ENCODE results near the gene ARHGDIA.

DNA sequence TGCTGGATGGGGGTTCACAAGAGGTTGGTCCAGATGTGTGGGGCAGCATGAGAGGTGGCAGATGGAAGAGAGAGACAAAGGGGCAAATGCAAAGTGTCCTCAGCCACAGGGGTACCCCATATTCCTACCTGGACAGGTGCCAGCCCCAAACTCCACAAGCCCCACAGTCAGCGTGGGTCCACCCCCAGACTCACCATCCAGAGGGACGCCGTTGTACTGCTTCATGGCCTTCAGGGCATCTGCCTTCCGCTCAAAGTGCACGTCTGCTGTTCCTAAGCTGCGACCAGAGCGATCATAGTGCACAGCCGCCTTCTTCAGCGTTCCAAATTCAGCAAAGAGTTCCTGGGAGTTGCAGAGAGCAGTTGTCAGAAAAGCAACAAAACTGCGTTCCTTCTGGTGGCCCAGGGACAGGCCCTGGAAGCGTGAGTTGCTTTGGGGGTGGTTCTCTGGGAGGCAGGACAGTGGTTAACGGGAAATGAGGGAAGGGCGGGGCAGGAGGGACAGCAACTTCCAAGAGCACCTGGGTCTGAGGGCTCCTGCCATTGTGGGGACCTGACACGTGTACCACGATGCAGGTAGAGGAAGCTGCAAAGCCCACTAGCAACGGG, 18.0 kb upstream of the ARHGDIA start:
- TF ChIP-seq POLR2A (IDR thresholded peaks at IDR 0.05; ENCODE audit: control extremely low read depth in 1 of 2, low read depth in 2 of 2, low read length in 2 of 2) (peak in 1 of 2 experiments; percentile 19; a peak in 1 of 3 replicates), EP300 (IDR thresholded peaks at IDR 0.05; ENCODE audit: borderline replicate concordance in 1 of 2, low read depth in 2 of 2, low read length in 2 of 2) (no peak), MAX (IDR thresholded peaks at IDR 0.05) (no peak), CREB1 (IDR thresholded peaks at IDR 0.05) (no peak), TEAD4 (IDR thresholded peaks at IDR 0.05; ENCODE audit: low read depth, low read length) (no peak), SP1 (IDR thresholded peaks at IDR 0.05; ENCODE audit: low read depth, low read length) (no peak), EZH2 (IDR thresholded peaks at IDR 0.05; ENCODE audit: low read depth, low read length, severe bottlenecking) (no peak), HDAC2 (IDR thresholded peaks at IDR 0.05; ENCODE audit: borderline replicate concordance in 1 of 2, low read depth in 2 of 2, low read length in 2 of 2) (no peak), BCL11A (IDR thresholded peaks at IDR 0.05; ENCODE audit: low read depth in 2 of 2, low read length in 2 of 2) (no peak), TAF1 (IDR thresholded peaks at IDR 0.05; ENCODE audit: low read depth, low read length) (no peak), CHD1 (IDR thresholded peaks at IDR 0.05; ENCODE audit: low read depth, low read length) (no peak), POLR2AphosphoS5 (IDR thresholded peaks at IDR 0.05; ENCODE audit: low read depth, low read length) (no peak; the same call in 1 of the 2 replicates)
- TF ChIP-seq, protein P1, sequence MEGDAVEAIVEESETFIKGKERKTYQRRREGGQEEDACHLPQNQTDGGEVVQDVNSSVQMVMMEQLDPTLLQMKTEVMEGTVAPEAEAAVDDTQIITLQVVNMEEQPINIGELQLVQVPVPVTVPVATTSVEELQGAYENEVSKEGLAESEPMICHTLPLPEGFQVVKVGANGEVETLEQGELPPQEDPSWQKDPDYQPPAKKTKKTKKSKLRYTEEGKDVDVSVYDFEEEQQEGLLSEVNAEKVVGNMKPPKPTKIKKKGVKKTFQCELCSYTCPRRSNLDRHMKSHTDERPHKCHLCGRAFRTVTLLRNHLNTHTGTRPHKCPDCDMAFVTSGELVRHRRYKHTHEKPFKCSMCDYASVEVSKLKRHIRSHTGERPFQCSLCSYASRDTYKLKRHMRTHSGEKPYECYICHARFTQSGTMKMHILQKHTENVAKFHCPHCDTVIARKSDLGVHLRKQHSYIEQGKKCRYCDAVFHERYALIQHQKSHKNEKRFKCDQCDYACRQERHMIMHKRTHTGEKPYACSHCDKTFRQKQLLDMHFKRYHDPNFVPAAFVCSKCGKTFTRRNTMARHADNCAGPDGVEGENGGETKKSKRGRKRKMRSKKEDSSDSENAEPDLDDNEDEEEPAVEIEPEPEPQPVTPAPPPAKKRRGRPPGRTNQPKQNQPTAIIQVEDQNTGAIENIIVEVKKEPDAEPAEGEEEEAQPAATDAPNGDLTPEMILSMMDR (IDR thresholded peaks at IDR 0.05; ENCODE audit: control extremely low read depth in 1 of 3, insufficient read depth in 1 of 3, low read depth in 1 of 3, low read length in 3 of 3): no peak
